Cortex of kidney (tissue), 1 donor: ENCODE results near the gene ATP6V0A1.
"Not testable (repeated sequence)": the region's sequence is repeated elsewhere in the genome, so short reads cannot be mapped to it uniquely, and the experiment has no call there.

Source experiments
- DNase-seq: peaks from one replicate; lab custom pipeline; 2025; lab: John Stamatoyannopoulos, UW

Gene ATP6V0A1

DNA sequence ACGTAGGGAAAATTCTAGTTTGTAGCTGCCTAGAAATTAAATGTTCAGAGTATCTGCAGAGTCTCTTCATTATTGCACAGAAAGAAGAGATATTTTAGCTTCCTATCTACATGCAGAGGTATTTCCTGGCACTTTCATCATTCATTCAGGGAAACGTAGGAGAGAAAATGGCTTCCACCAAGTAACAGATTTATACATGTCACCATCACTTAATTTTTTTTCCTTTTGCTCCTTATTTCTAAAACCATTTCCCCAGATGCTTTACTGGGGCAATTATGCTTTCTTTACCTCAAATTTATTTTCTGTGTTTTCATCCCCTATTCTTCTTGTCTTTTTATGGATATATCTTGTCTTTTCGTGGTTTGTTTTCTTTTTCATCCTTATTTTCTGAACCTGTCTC is 18.5 kb downstream of the ATP6V0A1 start:
- DNase-seq: no peak

DNA sequence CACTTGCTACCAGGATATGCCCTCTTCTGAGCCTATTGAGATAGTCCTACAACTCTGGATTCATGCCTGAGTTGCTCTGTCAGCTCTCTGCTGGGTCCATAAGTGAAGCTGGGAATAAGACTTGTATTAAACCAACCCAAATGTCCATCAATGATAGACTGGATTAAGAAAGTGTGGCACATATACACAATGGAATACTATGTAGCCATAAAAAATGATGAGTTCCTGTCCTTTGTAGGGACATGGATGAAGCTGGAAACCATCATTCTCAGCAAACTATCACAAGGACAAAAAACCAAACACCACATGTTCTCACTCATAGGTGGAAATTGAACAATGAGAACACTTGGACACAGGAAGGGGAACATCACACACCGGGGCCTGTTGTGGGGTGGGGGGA is 19.1 kb downstream of the ATP6V0A1 start:
- DNase-seq: not testable (repeated sequence)

DNA sequence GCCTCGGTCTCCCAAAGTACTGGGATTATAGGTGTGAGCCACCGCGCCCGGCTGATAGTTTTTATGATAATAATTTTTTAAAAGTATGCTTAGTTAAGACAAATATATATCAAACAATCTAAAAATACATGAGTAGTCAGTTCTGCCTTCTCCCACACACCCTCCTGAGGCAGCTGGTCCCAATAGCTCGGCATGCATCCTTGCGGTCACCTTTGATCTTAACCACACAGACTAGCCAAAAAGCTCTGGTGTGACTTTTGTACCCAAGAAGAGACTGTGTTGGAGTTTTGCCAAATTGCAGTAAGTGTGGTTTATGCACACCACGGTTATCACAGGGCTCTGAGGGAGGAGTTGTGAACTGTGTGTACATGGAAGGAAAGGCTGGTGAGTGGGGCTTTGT is 25.6 kb downstream of the ATP6V0A1 start:
- no peak for DNase-seq

DNA sequence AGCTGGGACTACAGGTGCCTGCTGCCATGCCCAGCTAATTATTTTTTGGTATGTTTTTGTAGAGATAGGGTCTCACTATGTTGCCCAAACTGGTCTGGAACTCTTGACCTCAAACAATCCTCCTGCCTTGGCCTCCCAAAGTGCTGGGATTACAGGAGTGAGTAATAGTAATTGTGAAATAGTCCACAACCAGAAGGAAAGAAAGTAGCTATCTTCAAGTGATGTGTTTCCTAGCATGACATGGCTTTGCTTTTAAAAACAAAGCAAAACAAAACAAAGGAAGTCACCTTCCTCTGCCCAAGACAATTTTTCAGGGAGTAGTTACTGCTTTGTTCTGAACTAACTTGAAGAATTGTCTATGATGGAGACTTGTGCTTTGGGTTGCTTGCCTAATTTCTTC is 27.0 kb downstream of the ATP6V0A1 start:
- DNase-seq: no peak

GRCh38 chr17:42488032-42488431 is 29.4 kb downstream of the ATP6V0A1 start:
- no peak for DNase-seq

DNA sequence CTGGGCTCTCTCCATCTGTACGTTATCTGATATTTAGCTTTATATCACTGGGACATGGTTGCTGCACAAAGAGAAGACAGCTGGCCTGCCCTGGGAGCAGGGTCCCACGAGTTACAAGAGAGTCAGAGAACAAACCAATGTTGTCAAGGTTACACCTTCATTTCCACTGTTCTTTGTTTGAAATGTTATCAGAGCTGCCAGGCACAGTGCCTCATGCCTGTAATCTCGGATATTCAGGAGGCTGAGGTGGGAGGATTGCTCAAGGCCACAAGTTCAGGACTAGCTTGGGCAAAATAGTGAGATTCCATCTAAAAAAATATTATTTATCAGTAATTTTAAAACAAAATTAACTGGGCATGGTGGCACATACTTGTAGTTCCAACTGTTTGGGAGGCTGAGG is 34.6 kb downstream of the ATP6V0A1 start:
- no peak for DNase-seq

DNA sequence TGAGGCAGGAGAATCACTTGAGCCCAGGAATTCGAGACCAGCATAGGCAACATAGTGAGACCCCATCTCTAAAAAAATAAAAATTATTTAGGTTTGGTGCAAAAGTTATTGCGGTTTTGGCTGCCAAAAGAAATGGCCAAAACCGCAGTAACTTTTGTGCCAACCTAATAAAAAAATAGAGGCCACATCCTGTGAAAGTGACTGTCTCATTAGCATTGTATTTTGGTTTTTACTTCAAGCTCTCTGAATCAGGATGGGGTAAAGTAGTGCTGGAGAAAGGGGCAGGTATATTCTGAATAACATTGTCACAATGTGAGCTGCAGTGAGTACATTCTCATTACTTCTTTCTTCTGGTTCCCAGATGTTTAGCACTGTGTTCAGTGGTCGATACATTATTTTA is 36.0 kb downstream of the ATP6V0A1 start:
- DNase-seq: no peak

- DNase-seq: no peak
Measured at GRCh38 chr17:42498828-42499227, 40.1 kb downstream of the ATP6V0A1 start.

GRCh38 chr17:42502091-42502490 is 43.4 kb downstream of the ATP6V0A1 start:
- no peak for DNase-seq

DNA sequence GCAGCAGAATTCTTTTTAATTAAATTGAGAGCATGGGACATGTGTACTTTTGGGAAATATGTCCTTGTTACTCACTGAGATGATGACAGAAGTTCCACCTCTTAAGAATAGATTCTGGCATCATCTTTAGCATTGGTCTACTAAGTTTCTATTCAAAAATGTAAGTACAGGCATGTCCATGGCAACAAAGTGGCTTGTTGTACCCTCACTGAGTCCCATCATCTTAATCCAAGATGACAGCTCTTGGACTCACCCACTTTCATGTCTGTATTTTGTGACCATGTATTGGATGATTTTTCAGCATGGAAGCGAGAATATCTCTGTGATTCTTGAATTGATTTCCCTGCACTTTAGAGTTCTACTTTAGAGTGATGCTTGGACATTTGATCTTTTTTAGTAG is 44.2 kb downstream of the ATP6V0A1 start:
- no peak for DNase-seq

- DNase-seq: no peak
Measured at GRCh38 chr17:42507671-42508070, 49.0 kb downstream of the ATP6V0A1 start.

GRCh38 chr17:42508426-42509165 is 49.9 kb downstream of the ATP6V0A1 start:
- no peak for DNase-seq

GRCh38 chr17:42509409-42509808 is 50.7 kb downstream of the ATP6V0A1 start:
- no peak for DNase-seq

- DNase-seq: no peak
Measured at GRCh38 chr17:42509841-42510240, 51.2 kb downstream of the ATP6V0A1 start.

DNA sequence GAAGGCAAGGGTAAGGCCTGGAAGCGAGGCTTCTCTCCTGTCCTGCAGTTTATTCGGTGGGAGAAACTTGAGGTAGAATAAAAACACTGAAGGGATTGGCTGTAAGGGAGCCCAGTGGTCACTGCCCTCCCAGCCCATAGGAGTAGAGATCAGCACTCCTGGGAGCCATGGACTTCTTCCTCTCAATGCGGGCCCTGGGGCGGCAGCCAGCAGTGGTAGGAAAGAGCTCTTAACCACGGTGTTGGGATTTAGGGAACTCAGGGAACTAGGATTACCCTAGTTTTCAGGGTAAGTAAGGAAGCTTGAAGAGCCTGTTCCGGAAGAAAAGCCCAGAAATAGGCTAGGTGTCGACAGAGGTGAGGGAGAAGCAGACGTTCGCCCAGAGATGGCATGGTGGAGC is 53.6 kb downstream of the ATP6V0A1 start:
- DNase-seq: no peak

DNA sequence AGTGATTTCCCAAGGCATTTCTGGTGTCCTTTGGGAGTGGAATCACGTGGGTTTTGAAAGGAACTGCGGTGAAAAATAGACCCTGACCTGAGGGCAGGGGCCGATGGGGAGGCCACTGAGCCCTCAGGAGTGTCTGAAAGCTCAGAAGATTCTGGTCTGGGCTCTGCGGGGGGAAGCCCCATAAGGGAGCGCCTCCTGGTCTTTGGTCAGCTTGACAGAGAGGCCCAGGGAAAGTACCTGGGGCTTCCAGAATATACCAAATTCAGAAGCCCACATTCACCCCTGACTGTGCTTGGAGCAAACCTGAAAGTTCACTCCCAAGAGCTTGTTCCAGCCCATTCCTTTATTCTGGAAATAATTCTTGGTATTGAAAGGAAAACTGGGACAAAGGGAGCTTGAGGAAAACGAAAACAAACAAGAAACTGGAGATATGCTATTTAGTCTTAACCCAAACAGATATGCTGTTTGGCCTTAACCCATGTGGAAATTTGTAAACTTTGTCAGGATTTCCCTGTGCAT is 54.1 kb downstream of the ATP6V0A1 start:
- DNase-seq: no peak

DNA sequence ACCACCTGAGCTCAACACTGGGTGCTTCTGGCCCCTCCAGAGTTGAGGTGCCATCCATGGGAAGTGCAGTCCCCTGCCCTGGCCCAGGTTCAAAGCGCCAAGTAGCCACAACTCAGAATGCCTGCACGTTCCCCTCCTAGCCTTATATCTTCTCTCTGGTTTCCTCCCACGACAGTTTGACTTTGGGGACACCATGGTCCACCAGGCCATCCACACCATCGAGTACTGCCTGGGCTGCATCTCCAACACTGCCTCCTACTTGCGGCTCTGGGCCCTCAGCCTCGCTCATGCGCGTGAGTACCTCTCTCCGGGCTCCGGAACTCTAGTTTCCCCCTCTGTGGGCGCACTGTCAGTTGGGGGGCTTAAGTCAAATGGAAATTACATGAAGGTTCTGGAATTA is 55.0 kb downstream of the ATP6V0A1 start:
- no peak for DNase-seq

- no peak for DNase-seq
Measured at GRCh38 chr17:42514279-42514678, 55.6 kb downstream of the ATP6V0A1 start.

- no peak for DNase-seq
Measured at GRCh38 chr17:42514867-42515266, 56.2 kb downstream of the ATP6V0A1 start.

GRCh38 chr17:42517516-42517915 is 58.8 kb downstream of the ATP6V0A1 start:
- no peak for DNase-seq

GRCh38 chr17:42518046-42518754 is 59.5 kb downstream of the ATP6V0A1 start:
- DNase-seq: no peak

DNA sequence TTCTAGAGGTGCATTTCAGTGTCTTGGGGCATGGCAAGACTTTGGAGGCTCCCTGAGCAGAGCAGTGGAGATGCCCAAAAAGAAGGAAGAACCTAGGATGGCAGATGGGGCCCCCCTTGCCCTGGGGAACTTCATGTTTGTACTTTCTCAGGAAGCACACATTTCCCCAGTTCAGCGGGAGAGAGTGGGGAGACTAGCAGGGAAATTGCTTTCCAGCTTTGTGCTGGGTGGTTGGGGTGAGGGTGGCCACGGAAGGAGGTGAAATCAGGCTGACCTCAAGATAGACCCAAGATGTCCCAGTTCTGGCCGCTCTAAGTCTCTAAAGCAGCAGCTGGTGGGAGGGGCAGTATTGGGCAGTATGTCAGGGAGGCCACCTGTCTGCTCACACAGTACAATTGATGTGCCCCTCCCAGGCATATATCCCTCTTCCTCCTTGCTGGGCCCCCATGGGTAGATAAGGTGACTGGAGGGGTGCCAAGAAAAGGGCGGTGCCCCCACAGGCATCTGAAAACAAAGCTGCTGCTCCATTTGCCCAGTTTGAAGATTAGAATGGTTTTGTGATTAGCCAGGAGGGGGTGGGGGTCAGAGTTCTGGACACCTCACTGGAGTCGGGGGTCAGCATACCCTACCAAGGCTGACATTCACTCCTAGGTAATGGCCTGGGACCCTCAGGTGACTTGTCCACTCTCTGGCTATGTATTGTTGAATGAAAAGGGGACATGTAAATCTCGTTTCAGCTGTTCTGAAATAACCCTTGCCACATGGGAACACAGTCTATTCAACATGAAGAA is 60.3 kb downstream of the ATP6V0A1 start:
- no peak for DNase-seq
